Measurements from ENCODE around the gene MEAK7. TPM values are rescaled to one million over a fixed set of nuclear protein-coding genes. Genes with fewer than 3 reads are reported as not detected.

MEAK7 gene, protein sequence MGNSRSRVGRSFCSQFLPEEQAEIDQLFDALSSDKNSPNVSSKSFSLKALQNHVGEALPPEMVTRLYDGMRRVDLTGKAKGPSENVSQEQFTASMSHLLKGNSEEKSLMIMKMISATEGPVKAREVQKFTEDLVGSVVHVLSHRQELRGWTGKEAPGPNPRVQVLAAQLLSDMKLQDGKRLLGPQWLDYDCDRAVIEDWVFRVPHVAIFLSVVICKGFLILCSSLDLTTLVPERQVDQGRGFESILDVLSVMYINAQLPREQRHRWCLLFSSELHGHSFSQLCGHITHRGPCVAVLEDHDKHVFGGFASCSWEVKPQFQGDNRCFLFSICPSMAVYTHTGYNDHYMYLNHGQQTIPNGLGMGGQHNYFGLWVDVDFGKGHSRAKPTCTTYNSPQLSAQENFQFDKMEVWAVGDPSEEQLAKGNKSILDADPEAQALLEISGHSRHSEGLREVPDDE
- total RNA-seq: 10 to 100 TPM; 62.3 to 72.4 TPM

DNA sequence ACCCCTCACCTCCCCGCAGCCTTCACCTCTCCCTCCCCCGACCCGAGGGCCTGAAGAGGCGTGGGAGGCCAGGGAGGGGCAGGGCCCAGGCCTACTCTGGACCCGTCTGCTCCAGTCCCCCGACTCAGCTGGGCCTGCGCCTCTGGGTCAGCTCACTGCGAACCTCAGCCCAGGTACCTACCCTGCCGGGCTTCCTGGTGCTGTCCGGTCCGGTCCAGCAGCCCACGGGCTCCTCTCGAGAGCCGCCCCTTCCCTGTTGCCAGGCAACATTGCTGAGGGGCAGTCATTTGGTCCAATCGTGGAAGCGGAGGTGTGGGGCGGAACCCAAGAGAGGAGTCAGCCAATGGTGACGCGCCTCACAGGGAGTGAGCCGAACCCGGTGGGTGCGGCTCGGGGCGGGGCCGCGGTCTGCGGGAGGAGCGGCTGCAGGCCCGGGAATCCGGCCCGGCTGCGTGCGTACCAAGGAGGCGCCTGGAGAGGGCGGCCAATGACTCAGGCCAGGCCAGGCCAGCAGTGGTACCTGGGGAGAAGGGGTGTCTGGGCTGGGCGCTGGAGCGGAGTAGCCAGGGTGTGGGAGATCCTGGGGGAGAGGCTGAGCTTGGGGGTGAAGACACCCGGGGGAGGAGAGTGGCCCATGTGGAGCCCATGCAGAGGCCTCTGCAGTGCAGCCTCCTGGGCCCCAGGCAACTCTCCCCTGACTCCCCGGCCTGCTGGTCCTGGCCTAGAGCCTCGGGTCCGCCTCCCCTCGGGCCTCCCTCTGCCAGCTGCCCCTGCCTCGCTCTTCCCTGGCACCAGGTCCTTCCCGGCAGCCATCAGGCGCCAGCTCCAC lies at the start of gene MEAK7:
Gene MEAK7, minus strand, starts transcription at position 240 of the 829 bp plus-strand sequence. CDS start 6,573 bp downstream, outside the sequence.
- Mint-ChIP-seq H3K36me3 (ENCODE audit: low read depth) (peaks cover 34% of the 10 kb centered on the region), H3K27me3 (ENCODE audit: low read depth) (no peaks in the 10 kb centered on the region), H3K9me3 (ENCODE audit: insufficient read depth) (no peaks in the 10 kb centered on the region), H3K27ac (peak within 1 kb of the TSS; percentile 86), H3K4me3 (peak within 1 kb of the TSS; percentile 82), H3K4me1 (ENCODE audit: low read depth) (peaks cover 56% of the 10 kb centered on the region)
- peak; percentile 94 for ATAC-seq
- POLR2A ChIA-PET: interaction anchor here (0.6 to 1.3 kb wide), 7 partner anchors 10 to 714 kb away, joined by 3 to 4 read pairs (median 3); no protein-coding TSS in a partner anchor
- peak; percentile 98 for DNase-seq
- CTCF ChIA-PET: interaction anchor here (1.0 to 12.3 kb wide), 9 partner anchors 10 to 232 kb away, joined by 3 to 172 read pairs (median 17); no protein-coding TSS in a partner anchor

DNA sequence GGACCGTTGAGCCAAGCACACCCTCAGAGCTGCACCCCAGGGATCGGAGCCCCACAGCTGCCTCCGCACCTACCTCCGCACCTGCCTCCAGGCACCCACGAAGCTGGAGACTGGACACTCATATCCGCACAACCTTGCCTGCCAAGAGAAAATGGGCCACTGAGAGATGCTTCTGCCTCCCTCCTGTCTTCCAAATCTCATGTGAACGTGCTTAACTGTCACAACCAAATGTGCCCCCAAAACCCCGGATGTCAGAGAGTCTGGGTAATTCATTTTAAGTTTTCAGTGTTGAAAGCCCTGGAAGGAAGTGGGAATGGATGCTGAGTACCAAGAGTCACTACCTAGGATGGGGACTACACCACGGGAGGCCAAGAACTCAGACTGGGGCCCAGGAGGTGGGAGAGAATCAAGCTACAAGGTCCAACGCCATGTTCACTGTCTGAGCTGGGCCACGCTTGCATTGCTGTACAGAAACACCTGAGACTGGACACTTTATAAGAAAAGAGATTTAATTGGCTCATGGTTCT lies 49.5 kb upstream of the MEAK7 start:
- DNase-seq (peak; percentile 88), ATAC-seq (peak; percentile 38)
- Mint-ChIP-seq H3K4me1 (ENCODE audit: low read depth) (peaks cover 44% of the 10 kb centered on the region), H3K27me3 (ENCODE audit: low read depth) (no peaks in the 10 kb centered on the region), H3K27ac (peak overlapping the region; percentile 93), H3K9me3 (ENCODE audit: insufficient read depth) (no peaks in the 10 kb centered on the region), H3K36me3 (ENCODE audit: low read depth) (peaks cover 43% of the 10 kb centered on the region), H3K4me3 (peak overlapping the region; percentile 100)
- ChIA-PET CTCF (interaction anchor here (0.6 to 11.7 kb wide), 10 partner anchors 10 to 192 kb away, joined by 3 to 172 read pairs (median 5); no protein-coding TSS in a partner anchor), POLR2A (interaction anchor here (0.7 to 4.0 kb wide), 18 partner anchors 10 to 67 kb away, joined by 3 to 35 read pairs (median 4); partner anchors contain the start of gene COTL1)

DNA sequence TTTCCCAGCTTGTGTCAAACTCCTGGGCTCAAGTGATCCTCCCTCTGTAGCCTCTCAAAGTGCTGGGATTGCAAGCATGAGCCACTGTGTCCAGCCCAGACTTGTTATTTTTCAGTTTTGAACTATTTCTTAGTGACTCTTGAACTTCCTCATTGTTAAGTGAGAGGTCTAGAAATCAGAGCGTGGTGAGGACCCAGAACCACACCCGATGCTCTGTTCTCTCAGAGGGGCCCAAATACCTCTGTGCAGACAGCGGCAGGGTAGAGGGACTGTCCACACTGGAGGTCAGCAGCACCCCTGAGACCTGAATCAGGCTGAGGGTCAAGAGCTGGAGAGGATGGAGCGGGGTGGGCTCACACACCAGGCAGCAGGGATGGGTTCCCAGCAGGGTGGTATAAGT lies 47.7 kb upstream of the MEAK7 start:
- ChIA-PET POLR2A (interaction anchor here (0.7 to 4.0 kb wide), 11 partner anchors 12 to 65 kb away, joined by 3 to 35 read pairs (median 7); partner anchors contain the start of gene COTL1), CTCF (interaction anchor here (1.0 to 11.7 kb wide), 4 partner anchors 41 to 70 kb away, joined by 3 to 172 read pairs (median 6); no protein-coding TSS in a partner anchor)
- DNase-seq (peak; percentile 34), ATAC-seq (no peak)
- Mint-ChIP-seq H3K27me3 (ENCODE audit: low read depth) (no peaks in the 10 kb centered on the region), H3K4me1 (ENCODE audit: low read depth) (peaks cover 49% of the 10 kb centered on the region), H3K27ac (peak overlapping the region; percentile 93), H3K9me3 (ENCODE audit: insufficient read depth) (no peaks in the 10 kb centered on the region), H3K4me3 (peak overlapping the region; percentile 100), H3K36me3 (ENCODE audit: low read depth) (peaks cover 51% of the 10 kb centered on the region)

DNA sequence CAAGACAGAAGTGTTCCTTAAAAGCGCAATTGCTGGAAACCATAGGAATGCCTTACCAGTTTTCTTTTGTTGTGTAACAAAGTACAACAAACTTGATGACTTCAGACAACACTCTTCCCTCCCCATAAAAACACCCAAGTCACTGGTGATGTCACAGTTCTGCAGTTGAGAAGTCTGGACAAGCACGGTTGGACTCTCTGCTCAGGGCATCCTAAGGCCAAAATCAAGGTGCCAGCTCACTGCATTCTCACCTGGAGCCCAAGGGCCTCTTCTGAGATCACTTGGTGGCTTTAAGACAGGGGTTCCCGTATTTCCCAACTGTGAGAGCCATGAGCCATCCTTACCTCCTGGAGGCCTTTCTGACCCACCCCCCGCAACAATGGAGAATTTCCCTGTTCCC lies 45.6 kb upstream of the MEAK7 start:
- Mint-ChIP-seq H3K4me3 (peak overlapping the region; percentile 86), H3K27me3 (ENCODE audit: low read depth) (no peaks in the 10 kb centered on the region), H3K9me3 (ENCODE audit: insufficient read depth) (no peaks in the 10 kb centered on the region), H3K4me1 (ENCODE audit: low read depth) (peaks cover 53% of the 10 kb centered on the region), H3K27ac (peak overlapping the region; percentile 98), H3K36me3 (ENCODE audit: low read depth) (peaks cover 67% of the 10 kb centered on the region)
- POLR2A ChIA-PET: interaction anchor here (1.4 to 2.5 kb wide), 5 partner anchors 31 to 44 kb away, joined by 5 to 31 read pairs (median 8); no protein-coding TSS in a partner anchor
- CTCF ChIA-PET: interaction anchor here (0.8 to 11.7 kb wide), 3 partner anchors 30 to 44 kb away, joined by 3 to 172 read pairs (median 13); no protein-coding TSS in a partner anchor
- DNase-seq (no peak), ATAC-seq (no peak)

DNA sequence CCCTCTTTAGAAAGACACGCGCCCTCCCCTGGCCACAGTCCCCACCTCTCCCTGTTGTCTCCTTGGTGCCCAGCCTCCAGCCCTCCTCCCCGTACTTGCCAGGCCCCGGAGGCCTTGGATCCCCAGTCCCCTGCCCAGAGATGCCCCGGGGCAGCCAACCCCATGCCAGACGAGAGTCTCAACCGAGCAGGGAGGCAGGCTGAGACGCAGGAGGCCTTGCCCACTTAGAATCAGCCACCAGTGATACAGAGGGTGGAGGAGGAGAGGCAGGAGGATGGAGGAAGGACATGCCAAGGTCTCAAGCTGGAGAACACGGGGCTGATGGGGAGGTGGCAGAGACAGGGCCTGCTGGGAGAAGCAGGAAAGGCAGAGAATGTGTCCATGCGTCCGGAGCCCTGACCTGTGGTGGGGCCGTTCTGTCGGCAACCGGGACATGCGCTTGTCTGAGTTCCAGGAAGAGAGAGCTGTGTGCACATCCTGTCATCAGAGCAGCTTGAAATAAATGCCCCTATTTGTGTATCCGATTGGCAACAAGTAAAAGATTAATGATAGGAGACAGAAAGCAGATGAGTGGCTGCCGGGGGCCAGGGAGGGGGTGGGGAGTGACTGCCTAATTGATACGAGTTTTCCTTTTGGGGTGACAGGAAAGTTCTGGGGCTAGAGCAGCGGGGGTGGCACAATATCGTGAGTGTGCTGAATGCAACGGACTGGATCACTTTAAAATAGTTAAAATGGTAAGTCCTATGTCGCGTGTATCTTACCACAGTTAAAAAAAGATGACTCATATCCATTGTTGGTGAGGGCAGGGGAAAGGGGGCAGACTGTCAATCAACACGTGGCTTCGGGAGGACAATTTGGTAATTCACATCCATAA lies 44.7 kb upstream of the MEAK7 start:
- Mint-ChIP-seq H3K27ac (peak overlapping the region; percentile 98), H3K27me3 (ENCODE audit: low read depth) (no peaks in the 10 kb centered on the region), H3K4me3 (peak overlapping the region; percentile 86), H3K4me1 (ENCODE audit: low read depth) (peaks cover 52% of the 10 kb centered on the region), H3K9me3 (ENCODE audit: insufficient read depth) (no peaks in the 10 kb centered on the region), H3K36me3 (ENCODE audit: low read depth) (peaks cover 73% of the 10 kb centered on the region)
- ChIA-PET CTCF (interaction anchor here (0.7 to 11.7 kb wide), 13 partner anchors 9 to 181 kb away, joined by 3 to 172 read pairs (median 3); no protein-coding TSS in a partner anchor), POLR2A (interaction anchor here (0.7 to 2.5 kb wide), 15 partner anchors 9 to 500 kb away, joined by 3 to 31 read pairs (median 4); no protein-coding TSS in a partner anchor)
- ATAC-seq: peak; percentile 54
- DNase-seq: peak; percentile 75

DNA sequence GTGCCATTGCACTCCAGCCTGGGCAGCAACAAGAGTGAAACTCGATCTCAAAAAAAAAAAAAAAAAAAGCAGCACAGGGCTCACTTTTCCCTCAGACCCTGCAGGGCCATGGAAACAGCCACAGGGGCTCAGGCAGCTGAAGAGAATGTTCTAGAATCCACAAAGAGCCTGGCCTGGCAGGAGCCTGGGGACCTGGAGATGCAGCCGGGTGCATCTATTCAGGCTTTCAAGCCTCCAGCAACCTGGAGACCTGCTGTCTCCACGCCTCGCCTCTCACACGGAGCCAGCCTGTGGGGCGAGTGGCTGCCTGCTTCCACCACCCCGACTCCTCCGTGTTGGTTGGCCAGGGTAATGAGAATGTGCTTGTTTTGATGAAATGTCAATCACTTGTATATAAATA lies 44.0 kb upstream of the MEAK7 start:
- ChIA-PET POLR2A (interaction anchor here (0.8 to 2.5 kb wide), 8 partner anchors 9 to 69 kb away, joined by 3 to 31 read pairs (median 7); no protein-coding TSS in a partner anchor), CTCF (interaction anchor here (1.2 to 11.7 kb wide), 5 partner anchors 24 to 181 kb away, joined by 3 to 172 read pairs (median 6); no protein-coding TSS in a partner anchor)
- peak; percentile 35 for DNase-seq
- peak overlapping the region; percentile 86 for H3K4me3 Mint-ChIP-seq
- ATAC-seq: peak; percentile 28
- H3K36me3 Mint-ChIP-seq (ENCODE audit: low read depth): peaks cover 71% of the 10 kb centered on the region
- no peaks in the 10 kb centered on the region for H3K27me3 Mint-ChIP-seq (ENCODE audit: low read depth)
- no peaks in the 10 kb centered on the region for H3K9me3 Mint-ChIP-seq (ENCODE audit: insufficient read depth)
- peak overlapping the region; percentile 98 for H3K27ac Mint-ChIP-seq
- peaks cover 55% of the 10 kb centered on the region for H3K4me1 Mint-ChIP-seq (ENCODE audit: low read depth)

DNA sequence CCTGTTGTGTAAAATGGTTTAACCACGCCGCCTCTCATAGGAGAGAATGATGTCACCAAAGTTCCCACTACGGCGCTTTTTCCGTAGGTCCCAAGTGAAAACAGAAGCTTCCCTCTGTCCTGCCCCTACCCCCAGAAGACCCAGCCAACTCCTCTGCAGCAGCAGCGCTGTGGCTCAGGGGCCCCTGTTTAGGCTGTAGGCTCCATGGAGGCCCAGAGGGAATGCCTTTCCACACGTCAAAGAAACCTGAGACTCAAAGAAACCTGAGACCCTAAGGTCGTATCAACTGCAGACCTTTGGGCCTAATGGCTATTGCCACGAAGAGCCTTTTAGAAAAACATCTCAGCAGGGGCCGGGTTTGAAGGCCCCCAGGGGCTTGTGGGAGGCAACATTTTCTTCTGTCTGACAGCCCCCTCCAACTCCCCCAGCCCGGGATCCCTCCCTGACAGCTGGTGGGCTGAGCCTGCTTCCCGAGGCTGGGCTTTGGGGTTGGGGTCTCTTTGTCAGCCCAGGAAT lies 43.1 kb upstream of the MEAK7 start:
- DNase-seq: peak; percentile 30
- POLR2A ChIA-PET: interaction anchor here (0.7 to 2.5 kb wide), 2 partner anchors 29 to 33 kb away, joined by 3 to 25 read pairs; no protein-coding TSS in a partner anchor
- Mint-ChIP-seq H3K27me3 (ENCODE audit: low read depth) (no peaks in the 10 kb centered on the region), H3K36me3 (ENCODE audit: low read depth) (peaks cover 67% of the 10 kb centered on the region), H3K9me3 (ENCODE audit: insufficient read depth) (no peaks in the 10 kb centered on the region), H3K27ac (peak overlapping the region; percentile 73), H3K4me1 (ENCODE audit: low read depth) (peaks cover 59% of the 10 kb centered on the region), H3K4me3 (peak overlapping the region; percentile 86)
- no peak for ATAC-seq
- CTCF ChIA-PET: interaction anchor here (0.9 to 11.7 kb wide), 4 partner anchors 23 to 178 kb away, joined by 3 to 172 read pairs (median 10); no protein-coding TSS in a partner anchor

DNA sequence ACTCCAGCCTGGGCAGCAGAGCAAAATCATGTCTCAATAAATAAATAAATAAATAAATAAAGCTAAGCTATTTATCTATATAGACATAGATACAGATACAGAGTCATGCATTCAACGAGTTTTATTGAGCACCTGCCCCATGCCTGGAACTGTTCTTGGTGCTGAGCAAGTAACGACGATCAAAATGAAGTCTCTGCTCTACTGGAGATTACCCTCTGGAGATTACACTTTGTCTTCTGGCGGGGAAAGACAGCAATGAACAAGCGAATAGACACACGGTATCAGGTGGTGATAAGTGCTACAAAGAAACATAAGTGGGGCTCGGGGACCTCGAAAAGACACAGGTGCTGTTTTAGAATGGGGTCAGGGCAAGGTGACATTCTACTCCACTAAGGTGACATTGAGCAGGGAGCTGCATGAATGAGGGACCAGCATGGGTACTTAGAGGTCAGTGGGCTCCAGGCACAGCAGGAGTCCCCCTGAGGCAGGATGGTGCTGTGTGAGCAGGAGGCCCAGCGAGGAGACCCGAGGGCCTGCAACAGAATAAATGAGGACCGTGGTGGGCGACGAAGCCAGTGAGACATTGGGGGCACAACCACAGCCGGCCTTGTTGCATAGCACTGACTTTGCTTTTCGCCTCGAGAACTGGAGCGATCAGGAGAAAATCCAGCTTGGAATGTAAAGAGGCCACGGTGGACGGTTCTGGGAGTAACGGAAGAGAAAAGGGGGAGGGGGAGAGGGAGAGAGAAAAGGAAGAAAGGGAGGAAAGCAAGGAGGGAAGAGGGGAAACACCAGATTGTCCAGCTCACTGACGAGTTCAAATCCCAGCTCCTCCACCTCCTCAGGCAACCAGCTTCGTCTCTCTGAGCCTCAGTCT lies 42.4 kb upstream of the MEAK7 start:
- H3K9me3 Mint-ChIP-seq (ENCODE audit: insufficient read depth): no peaks in the 10 kb centered on the region
- H3K4me1 Mint-ChIP-seq (ENCODE audit: low read depth): peaks cover 64% of the 10 kb centered on the region
- H3K27ac Mint-ChIP-seq: peak overlapping the region; percentile 73

DNA sequence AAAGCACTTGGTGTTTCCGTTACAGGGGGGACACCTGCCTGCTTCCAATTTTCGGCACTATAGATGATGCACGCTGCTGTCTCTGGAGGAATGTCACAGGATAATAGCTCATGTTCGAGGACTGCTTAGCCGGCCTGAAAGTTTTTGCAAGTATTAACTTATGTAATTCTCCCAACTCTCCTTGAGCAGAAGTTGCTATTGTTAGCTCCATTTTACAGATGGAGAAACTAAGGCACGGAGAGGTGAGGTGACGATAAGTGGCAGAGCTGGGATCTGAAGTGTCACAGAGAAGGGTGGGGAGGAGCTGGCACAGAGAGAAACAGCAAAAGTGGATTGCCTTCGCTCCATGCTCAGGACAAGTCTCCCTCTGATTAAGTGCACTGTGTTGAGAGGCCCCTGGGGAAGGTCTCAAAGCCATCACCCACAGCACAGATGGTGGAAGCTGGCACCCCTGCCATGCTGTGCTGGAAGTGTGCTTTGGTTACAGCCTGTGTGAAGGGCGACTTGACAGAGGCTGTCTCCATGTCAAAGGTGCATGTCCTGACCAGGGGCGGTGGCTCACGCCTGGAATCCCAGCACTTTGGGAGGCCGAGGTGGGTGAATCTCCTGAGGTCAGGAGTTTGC lies 40.8 kb upstream of the MEAK7 start:
- H3K27ac Mint-ChIP-seq: no peak overlapping the region
- CTCF ChIA-PET: interaction anchor here (0.7 to 0.9 kb wide), 2 partner anchors 26 to 27 kb away, joined by 3 read pairs; no protein-coding TSS in a partner anchor

More for the DNA sequence above, 42.4 kb upstream of the MEAK7 start:
- no peaks in the 10 kb centered on the region for H3K27me3 Mint-ChIP-seq (ENCODE audit: low read depth)
- CTCF ChIA-PET: interaction anchor here (0.9 to 11.7 kb wide), 4 partner anchors 22 to 179 kb away, joined by 3 to 172 read pairs (median 4); no protein-coding TSS in a partner anchor
- peak overlapping the region; percentile 86 for H3K4me3 Mint-ChIP-seq
- POLR2A ChIA-PET: interaction anchor here (0.6 to 0.7 kb wide), 2 partner anchors 28 to 513 kb away, joined by 3 read pairs; no protein-coding TSS in a partner anchor
- peaks cover 66% of the 10 kb centered on the region for H3K36me3 Mint-ChIP-seq (ENCODE audit: low read depth)
- DNase-seq (no peak), ATAC-seq (no peak)

More for the DNA sequence above, 40.8 kb upstream of the MEAK7 start:
- POLR2A ChIA-PET: no interaction called here
- no peak for DNase-seq
- H3K4me1 Mint-ChIP-seq (ENCODE audit: low read depth): peaks cover 59% of the 10 kb centered on the region
- H3K9me3 Mint-ChIP-seq (ENCODE audit: insufficient read depth): no peaks in the 10 kb centered on the region
- no peak for ATAC-seq
- H3K27me3 Mint-ChIP-seq (ENCODE audit: low read depth): no peaks in the 10 kb centered on the region
- peaks cover 61% of the 10 kb centered on the region for H3K36me3 Mint-ChIP-seq (ENCODE audit: low read depth)
- no peak overlapping the region for H3K4me3 Mint-ChIP-seq

Measured in activated CD8-positive, alpha-beta T cell treated with anti-CD3 and anti-CD28 coated beads, Interleukin-2, amount 10 ng/mL, durations not matched to agents 7 days and 5 days (primary cell).